NOMO-1 (cell line): ENCODE measurements around the gene MARK3.
"Not testable (repeated sequence)": the region's sequence is repeated elsewhere in the genome, so short reads cannot be mapped to it uniquely, and the experiment has no call there.

Experiments used
- DNase-seq, 2 experiments: peaks; one replicate each; lab custom pipeline; 2025; ENCODE audit not compliant: unreplicated experiment in 2 of 2; lab: John Stamatoyannopoulos, UW

MARK3 gene

DNA sequence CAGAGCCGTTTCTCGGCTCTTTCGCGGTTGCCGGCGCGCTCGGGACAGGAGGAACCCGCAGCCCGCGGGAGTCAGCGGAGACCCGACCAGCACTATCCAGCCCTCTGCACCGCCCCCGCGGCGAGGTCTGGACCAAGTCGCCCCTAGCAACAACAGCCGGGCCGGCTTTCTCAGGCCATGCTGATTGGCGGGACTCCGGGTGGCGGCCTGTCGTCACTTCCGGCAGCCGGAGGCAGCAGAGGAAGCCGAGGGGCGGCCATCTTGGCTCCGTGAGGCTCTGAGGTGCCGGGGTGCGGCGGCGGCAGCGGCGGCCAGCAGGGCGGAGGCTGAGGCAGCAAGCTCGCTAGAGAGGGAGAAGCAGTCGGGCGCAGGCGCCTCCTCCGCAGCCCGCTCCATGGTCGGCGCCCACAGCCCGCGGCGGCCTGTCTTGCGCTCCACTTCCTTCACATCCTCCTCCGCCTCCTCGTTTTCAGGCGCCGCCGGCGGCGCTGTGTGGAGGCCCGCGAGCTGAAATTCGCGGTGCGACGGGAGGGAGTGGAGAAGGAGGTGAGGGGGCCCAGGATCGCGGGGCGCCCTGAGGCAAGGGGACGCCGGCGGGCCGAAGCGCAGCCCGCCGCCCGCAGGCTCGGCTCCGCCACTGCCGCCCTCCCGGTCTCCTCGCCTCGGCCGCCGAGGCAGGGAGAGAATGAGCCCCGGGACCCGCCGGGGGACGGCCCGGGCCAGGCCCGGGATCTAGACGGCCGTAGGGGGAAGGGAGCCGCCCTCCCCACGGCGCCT lies at the start of gene MARK3:
TSS of gene MARK3 (plus strand) at position 264 of the 777 bp plus-strand sequence. CDS start 615 bp downstream, outside the sequence.
- DNase-seq = peak; percentile 95 to 96

DNA sequence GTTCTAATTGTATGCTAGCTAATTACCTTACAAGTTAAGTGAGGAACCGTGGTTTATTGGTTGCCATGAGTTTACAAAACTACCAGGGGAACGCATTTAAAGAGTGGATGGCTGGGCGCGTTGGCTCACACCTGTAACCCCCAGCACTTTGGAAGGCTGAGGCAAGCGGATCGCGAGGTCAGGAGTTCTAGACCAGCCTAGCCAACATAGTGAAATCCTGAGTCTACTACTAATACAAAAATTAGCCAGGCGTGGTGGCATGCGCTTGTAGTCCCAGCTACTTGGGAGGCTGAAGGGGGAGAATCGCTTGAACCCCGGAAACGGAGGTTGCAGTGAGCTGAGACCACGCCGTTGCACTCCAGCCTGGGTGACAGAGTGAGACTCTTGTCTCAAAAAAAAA lies 49.0 kb upstream of the MARK3 start:
- DNase-seq = no peak

DNA sequence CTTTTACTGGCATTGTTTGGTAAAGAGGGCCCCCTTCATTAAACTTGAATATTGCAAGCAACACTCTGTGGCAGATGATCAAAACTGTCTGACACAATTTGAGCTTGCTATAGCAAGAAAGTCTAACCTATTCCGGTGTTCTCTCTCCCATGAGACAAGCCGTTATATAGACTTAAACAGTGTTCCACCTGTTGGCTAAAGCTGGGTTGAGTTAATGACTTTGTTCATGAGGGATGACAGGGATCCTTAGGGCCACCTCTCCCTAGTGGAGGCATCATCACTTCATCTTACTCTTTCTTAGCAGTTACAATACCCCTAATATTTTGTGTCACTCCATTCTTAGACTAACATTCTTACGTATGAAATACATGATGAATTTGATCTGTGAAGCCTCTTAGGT lies 47.4 kb upstream of the MARK3 start:
- DNase-seq = no peak

DNA sequence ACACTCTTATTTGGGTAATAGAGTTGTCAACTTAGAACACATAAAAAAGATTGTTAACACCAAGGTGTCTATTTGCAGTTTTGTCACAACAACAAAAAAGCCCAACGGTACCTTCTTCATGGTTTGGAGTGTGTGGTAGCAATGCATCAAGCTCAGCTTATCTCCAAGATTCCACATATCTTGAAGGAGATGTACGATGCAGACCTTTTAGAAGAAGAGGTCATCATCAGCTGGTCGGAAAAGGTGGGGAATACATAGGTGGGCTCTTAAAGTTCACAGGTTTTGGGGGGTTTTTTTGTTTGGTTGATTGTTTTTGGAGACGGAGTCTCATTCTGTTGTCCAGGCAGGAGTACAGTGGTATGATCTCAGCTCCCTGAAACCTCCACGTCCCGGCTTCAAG lies 45.7 kb upstream of the MARK3 start:
- DNase-seq = no peak

DNA sequence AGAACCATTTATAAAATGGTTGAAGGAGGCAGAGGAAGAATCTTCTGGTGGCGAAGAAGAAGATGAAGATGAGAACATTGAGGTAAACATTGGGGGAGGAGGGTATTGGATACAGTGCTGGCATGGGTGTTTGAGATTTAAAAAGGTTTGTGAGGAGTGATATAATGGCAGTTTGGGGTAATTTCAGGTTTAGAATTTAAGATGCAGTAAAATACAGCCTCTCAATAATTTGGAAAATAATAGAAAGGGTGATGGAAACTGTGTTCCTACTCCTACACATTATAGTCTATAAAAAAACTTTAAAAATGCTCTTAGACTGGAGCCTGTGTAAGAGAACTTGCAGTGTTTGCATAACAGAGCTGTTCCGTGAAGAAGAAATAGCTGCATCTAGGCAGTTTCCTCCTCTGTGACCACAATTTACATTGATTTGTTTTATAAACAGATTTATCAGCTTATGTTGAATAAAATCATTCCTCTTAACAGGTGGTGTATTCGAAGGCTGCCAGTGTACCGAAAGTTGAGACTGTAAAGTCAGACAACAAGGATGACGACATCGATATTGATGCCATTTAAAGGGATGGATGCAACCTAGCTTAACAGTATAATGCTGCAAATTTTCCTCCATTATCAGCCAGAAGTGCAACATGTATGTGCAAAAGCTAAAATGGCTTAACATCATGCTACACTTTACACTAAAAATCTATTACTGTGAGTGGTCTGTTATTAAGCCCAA lies 44.6 kb upstream of the MARK3 start:
- no peak for DNase-seq

DNA sequence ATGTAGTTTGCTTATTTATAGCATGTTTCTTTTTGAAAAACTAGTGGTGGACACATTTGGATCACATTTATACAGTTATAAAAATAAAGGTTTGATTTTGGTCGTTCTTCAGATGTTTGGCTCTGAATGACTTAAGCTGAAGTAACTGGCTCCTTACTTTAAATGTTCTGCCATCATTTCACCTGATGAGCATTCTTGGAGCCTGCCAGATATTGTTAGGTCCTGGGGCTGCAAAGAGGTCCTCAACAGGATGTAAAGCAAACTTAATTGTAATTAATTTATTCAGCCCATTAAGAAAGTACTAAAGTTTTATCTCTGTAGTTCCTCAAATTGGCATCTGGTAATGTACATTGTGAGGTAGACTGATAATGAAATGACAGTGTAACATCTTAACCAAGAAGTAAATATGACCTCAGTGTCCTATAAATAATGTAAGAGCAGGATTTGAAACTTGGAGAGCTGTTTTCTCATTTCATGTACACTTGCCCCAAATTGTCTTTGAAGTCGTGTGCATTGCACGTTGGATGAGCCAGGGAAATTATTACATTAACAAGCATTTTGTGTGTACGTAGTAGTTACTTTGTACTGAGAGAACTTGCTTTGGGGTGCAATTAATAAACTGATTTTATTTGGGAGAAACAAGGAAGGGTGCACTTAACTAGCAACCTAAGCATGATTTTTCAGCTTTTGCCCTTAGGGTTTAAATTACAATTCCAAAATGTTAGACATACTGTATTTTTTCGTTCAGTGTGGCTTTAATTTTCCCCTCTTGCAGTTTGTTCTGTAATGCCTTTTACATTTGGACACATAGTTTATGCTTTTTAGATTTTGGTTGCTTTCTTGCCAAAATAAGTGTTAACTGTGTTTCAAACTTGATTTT lies 43.7 kb upstream of the MARK3 start:
- DNase-seq = no peak

DNA sequence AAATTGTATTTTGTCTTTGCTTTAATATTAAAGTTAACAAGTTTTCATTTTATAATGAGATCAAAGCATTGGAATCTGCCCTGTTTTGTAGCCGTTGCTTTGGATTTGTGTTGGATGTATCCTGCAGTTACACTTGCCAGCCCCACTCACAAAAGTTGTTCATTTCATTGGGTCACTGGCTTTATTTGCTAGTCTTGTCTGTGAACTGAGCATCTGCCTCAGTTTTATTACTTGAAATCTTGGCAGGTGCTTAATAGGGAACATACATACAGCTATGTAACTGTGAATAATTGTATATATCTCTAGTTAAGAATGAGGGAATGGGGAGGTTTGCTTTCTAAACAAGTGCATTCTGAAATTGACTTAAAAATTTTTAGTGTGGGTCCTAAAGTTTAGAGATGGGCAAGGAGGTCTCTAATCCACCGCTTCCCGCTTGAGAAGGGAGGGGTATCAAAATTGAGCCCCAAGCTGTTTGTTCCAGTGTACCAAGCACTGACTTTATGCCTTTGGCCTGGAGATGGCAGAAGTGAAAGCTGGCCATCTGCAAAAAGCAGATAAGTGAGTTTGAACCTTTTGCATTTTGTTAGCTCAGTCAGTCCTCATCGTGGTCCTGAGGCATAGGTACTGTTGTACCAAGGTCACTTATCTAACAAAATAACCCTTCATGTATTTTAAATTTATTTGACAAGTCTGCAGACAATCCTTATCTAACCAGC lies 41.9 kb upstream of the MARK3 start:
- no peak for DNase-seq

DNA sequence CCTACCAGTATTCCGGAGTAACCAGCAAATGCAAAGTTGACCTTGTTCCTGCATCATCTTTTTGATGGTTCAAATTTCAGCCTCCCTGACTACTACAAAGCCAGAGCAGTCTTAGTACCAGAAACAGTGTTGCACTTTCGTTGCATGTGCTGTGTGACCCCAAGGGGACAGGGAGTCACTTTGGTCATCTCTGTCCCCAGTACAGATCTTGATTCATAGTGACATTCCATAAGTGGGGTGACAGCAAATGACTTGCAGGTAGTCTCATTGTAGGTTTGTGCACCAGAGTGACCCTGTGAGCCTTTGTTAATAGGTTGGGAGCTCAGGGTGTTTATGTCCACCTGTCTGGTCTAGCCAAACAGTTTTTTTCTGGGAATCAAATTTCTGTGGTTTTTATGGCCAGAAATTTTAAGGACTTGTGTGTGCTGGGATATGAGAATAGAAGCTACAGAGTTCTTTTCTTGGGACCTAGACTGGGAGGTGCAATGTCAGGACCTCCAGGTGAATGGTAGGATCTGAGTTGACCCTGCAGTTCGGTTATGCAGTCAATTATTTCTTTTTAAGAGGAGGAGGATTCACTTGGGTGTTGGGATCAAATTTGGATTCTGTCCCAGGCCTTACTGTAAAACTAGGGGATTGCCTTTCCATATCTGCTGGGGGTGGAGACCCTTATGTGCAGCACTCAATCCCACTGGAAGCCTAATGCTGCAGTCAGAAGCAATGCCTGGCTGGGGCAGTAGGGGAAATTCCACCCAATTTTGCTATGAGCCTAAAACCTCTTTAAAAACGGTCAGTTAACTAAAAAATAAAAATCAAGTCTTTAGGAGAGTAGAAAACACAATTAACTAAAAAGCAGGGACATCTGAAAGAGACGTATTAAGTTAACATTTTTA lies 41.1 kb upstream of the MARK3 start:
- no peak for DNase-seq

DNA sequence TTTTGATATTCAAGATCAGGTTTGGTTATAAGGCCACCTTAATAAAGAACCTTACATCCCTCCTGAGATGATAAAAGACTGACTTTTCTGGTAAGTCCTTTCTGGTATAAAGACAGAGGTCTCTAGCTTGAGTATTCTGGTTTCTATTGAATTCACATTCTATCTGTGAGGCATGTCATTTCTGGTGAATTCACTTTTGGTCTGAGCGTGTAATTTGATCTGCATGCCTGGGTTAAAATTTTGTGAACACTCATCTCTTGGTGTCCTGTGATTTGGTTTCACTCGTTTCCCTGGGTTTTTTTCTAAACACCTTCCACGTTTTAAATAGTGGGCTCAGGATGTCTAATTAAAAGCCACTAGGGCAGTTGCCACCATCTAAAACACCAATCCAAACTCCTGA lies 38.9 kb upstream of the MARK3 start:
- no peak for DNase-seq

DNA sequence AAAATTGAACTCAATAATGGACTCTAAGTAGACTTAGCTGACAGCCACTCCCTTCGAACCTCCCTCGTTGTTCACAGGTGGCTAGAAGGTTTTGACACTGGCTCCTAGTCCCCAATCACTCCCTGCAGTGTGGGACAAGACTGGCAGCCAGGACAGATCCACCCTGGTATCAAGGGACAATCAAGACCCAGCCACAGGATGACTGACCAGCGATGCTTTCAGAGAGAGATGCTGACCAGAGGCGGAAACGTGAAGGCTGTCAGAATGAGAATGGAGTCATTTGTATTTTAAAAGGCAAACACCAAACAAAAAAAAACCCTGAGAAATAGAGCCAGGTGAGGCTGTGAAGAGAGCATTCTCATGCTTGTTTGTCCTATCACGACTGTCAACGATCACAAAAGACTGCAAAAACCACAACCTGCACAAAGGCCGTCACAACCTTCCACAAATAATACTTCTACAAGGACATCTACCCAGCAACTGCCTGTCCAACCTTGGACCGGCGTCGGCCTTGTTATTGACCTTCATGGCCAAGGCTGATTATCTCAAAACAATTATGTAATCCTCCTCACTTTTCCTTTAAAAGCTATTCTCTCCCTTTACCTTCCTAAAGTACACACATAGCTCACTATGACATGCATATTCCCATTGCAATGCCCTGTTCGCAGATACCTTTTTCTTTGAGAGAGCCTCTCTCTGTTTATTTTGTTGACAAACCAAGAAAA lies 38.0 kb upstream of the MARK3 start:
- no peak for DNase-seq

DNA sequence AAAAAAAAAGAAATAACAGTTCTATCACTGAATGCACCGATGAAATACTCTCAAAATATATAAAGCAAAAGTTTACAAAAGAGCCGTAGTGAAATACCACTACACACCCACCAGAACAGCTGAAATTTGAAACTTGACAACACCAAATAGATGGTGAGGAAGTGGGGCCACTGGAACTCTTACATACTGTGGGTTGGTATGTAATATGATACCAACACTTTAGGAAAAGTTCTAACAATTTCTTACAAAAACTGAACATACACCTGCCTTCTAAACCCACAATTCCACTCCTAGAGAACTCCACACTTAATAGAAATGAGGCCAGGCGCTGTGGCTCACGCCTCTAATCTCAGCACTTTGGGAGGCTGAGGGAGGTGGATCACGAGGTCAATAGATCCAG lies 37.1 kb upstream of the MARK3 start:
- no peak for DNase-seq

DNA sequence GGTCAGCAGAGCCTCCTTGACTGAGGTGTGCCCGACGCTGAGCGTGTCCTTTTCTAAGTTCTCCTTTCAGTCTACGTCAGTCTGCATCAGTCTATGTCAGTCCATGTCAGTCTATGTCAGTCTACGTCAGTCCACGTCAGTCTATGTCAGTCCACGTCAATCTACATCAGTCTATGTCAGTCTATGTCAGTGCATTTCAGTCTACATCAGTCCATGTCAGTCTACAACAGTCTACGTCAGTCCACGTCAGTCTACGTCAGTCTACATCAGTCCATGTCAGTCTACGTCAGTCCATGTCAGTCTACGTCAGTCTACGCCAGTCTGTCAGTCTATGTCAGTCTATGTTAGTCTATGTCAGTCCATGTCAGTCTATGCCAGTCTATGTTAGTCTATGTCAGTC lies 35.2 kb upstream of the MARK3 start:
- DNase-seq = no peak

DNA sequence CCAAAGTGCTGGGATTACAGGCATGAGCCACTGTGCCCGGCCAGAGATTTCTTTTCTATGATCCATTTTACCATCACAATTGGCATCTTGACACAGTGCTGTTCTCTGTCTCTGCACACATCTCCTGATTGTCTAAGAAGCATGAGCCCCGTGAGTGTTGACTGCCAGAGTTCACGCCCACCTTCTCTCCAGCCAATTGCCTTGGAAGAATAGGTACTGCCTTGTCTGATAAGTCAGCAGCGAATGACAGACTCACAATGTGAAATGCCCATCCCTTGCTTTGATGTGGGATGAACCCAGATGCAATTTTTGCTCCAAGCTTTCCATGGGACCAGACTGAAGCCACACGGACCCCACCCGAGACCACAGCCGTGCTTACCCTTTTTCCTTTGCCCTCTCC lies 31.9 kb upstream of the MARK3 start:
- no peak for DNase-seq

DNA sequence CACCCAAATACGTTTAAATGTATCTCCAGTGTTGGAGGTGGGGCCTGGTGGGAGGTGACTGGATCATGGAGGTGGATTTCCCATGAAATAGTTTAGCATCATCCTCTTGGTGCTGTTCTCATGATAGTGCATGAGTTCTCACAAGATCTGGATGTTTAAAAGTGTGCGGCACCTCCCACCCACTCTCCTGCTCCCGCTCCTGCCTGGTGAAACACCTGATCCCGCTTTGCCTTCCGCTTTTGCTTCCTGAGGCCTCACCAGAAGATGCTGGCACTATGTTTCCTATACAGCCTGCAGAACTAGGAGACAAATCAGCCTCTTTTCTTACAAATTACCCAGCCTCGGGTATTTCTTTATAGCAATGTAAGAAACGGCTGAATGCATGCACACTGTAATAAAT lies 31.1 kb upstream of the MARK3 start:
- DNase-seq = no peak

DNA sequence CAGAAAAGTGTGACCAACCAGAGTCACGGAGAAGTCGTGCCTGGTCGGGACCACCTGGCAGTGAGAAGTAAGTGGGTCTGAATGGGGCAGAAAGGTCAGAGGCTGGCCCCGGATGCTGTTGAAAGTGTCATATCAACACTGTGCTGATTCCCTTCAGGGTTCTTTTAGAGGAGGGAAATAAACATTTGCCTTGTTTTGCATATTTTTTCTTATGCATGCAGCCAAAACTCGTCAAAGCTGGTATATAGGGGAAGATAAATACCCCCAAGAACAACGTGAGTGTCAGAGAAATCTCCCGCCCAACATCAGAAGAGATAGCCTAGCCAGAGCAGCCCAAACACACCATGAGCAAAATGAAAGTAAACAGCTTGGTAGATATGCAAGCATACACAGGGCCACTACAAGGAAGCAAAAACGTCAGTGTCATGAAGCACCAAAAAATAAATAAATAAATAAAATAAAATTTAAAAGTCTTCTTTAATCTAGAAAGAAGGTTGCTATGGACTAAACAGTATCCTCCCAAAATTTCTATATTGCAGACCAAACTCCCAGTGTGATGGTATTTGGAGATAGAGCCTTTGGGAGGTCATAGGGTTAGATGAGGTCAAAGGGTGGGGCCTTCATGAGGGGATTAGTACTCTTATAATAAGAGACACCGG lies 29.1 kb upstream of the MARK3 start:
- no peak for DNase-seq

DNA sequence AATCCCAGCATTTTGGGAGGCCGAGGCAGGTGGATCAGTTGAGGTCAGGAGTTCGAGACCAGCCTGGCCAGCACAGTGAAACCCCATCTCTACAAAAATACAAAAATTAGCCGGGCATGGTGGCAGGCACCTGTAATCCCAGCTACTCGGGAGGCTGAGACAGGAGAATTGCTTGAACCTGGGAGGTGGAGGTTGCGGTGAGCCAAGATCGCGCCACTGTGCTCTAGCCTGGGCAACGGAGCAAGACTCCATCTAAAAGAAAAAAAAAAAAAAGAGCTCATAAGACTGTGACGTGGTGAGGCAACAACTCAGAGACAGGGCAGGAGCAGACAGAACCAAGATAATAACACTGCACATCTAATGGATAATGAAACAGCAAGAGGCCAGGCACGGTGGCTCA lies 27.7 kb upstream of the MARK3 start:
- not testable (repeated sequence) for DNase-seq

DNA sequence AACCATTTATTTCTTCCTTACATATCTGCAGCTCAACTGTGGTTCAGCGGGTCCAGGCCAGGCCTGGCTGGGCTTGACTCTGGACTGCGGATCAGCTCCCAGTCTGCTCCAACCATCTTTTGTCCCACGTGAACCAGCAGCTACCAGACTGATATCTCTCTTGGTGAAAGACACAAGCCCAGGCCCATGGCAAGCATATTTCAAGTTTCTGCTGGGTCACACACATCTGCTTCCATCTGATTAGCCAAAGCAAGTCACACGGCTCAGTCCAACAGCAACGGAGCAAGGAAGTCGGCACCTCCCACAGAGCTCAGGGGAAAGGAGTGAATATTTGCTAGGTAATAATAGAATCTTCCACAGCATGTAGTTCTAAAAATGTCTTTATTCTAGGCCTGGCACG lies 24.7 kb upstream of the MARK3 start:
- DNase-seq = no peak

DNA sequence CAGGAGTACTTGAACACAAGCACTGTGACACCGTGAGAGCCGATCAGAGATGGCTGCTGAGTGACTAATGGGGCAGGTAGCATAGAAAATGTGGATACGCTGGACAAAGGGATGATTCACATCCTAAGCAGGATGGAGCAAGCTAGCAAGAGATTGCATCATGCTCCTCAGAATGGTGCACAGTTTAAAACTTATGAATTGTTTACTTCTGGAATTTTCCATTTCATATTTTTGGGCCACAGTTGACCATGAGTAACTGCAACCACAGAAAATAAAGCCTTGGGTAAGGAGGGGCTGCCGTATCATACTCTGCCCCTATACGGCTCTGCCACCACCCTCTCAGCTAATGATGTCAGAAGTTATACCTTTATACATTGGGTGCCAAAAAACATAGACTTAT lies 23.3 kb upstream of the MARK3 start:
- DNase-seq = peak; percentile 20 to 50

DNA sequence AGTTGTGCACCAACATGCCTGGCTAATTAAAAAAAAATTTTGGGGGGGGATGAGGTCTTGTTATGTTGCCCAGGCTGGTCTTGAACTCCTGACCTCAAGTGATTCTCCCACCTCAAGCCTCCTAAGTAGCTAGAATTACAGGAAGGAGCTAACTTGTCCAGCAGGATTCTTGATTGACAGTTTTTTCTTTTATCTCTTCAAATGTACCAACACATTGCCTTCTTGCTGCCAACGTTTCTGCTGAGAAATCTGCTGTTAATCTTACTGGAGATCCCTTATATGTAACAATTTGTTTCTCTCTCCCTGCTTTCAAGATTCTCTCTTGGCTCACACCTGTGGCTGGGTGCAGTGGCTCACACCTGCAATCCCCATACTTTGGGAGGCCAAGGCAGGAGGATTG lies 22.4 kb upstream of the MARK3 start:
- no peak for DNase-seq
